Endothelial cell (in vitro differentiated cells): ENCODE measurements around the gene PAPLN. TPM values are rescaled to one million over a fixed set of nuclear protein-coding genes. Genes with fewer than 3 reads are reported as not detected.

Experiments
- DNase-seq: peaks from one replicate; pipeline ENCODE4 v3.0.0; 2021; ENCODE audit warnings: low spot score
- H3K27ac Mint-ChIP-seq: one replicate; pipeline ENCODE4 v1.8.0; 2021; ENCODE audit warnings: mixed read lengths, inconsistent platforms; ENCODE audit not compliant: unreplicated experiment
- H3K27me3 Mint-ChIP-seq: one replicate; pipeline ENCODE4 v1.8.0; 2021; ENCODE audit warnings: mild to moderate bottlenecking, moderate library complexity, mixed read lengths, inconsistent platforms; ENCODE audit not compliant: unreplicated experiment
- H3K36me3 Mint-ChIP-seq: one replicate; pipeline ENCODE4 v1.8.0; 2021; ENCODE audit warnings: mild to moderate bottlenecking, low read depth, mixed read lengths, inconsistent platforms; ENCODE audit not compliant: unreplicated experiment
- H3K4me1 Mint-ChIP-seq: one replicate; pipeline ENCODE4 v1.8.0; 2021; ENCODE audit warnings: mild to moderate bottlenecking, mixed read lengths, inconsistent platforms; ENCODE audit not compliant: unreplicated experiment
- H3K4me3 Mint-ChIP-seq: one replicate; pipeline ENCODE4 v1.8.0; 2021; ENCODE audit warnings: mild to moderate bottlenecking, mixed read lengths, inconsistent platforms; ENCODE audit not compliant: unreplicated experiment
- H3K9me3 Mint-ChIP-seq: one replicate; pipeline ENCODE4 v1.8.0; 2021; ENCODE audit warnings: mixed read lengths, inconsistent platforms; ENCODE audit not compliant: unreplicated experiment
- CTCF ChIP-seq: fragments of 200-600 bp; sonication (generic); IDR thresholded peaks from one replicate; pipeline ENCODE4 v1.5.0; 2021; ENCODE audit warnings: antibody characterized with exemption; ENCODE audit not compliant: unreplicated experiment
- total RNA-seq: library from RNA; stranded (reverse); fragmentation: NEBNext Ultra II Directional; extraction: Animal tissue kit (Norgen Biotek cat#: 25700); gene quantifications from one replicate; pipeline ENCODE4 v1.2.1, GENCODE V29; 2021; ENCODE audit not compliant: unreplicated experiment

Gene PAPLN
- total RNA-seq, 1 donor from 2014 or later = 1.1 TPM

- peaks cover 18% of the 10 kb centered on the region for H3K4me1 Mint-ChIP-seq
- no peak for DNase-seq
Measured at GRCh38 chr14:73234586-73235394, 2.5 kb upstream of the PAPLN start.

GRCh38 chr14:73235531-73236155 lies 1.7 kb upstream of the PAPLN start:
- peaks cover 5% of the 10 kb centered on the region for H3K36me3 Mint-ChIP-seq
- peaks cover 25% of the 10 kb centered on the region for H3K27me3 Mint-ChIP-seq
- peaks cover 20% of the 10 kb centered on the region for H3K4me1 Mint-ChIP-seq
- TF ChIP-seq CTCF = no peak
- no peaks in the 10 kb centered on the region for H3K9me3 Mint-ChIP-seq
- H3K27ac Mint-ChIP-seq = no peak overlapping the region
- H3K4me3 Mint-ChIP-seq = peak overlapping the region; percentile 42
- DNase-seq = no peak

More at GRCh38 chr14:73234586-73235394, 2.5 kb upstream of the PAPLN start:
- no peak for TF ChIP-seq CTCF
- H3K9me3 Mint-ChIP-seq = no peaks in the 10 kb centered on the region
- H3K27ac Mint-ChIP-seq = no peak overlapping the region
- H3K4me3 Mint-ChIP-seq = no peak overlapping the region
- peaks cover 25% of the 10 kb centered on the region for H3K27me3 Mint-ChIP-seq
- peaks cover 5% of the 10 kb centered on the region for H3K36me3 Mint-ChIP-seq

- peaks cover 5% of the 10 kb centered on the region for H3K36me3 Mint-ChIP-seq
- no peak for DNase-seq
- H3K4me1 Mint-ChIP-seq = peaks cover 20% of the 10 kb centered on the region
- peak overlapping the region; percentile 13 for H3K27ac Mint-ChIP-seq
- TF ChIP-seq CTCF = no peak
- peak overlapping the region; percentile 42 for H3K4me3 Mint-ChIP-seq
- no peaks in the 10 kb centered on the region for H3K9me3 Mint-ChIP-seq
- H3K27me3 Mint-ChIP-seq = peaks cover 25% of the 10 kb centered on the region
Measured at GRCh38 chr14:73236157-73236556, 1.1 kb upstream of the PAPLN start.

GRCh38 chr14:73236752-73237218 lies 521 bp upstream of the PAPLN start:
- Mint-ChIP-seq H3K27ac (no peak overlapping the region), H3K4me3 (peak overlapping the region; percentile 74), H3K27me3 (peaks cover 24% of the 10 kb centered on the region), H3K9me3 (no peaks in the 10 kb centered on the region), H3K36me3 (peaks cover 5% of the 10 kb centered on the region), H3K4me1 (peaks cover 17% of the 10 kb centered on the region)
- no peak for TF ChIP-seq CTCF
- DNase-seq = no peak
